Measurements from ENCODE around the gene CDKN2D.
A peak's percentile ranks its signal among the peaks of the same experiment; 100 is the strongest.

The CDKN2D gene

DNA sequence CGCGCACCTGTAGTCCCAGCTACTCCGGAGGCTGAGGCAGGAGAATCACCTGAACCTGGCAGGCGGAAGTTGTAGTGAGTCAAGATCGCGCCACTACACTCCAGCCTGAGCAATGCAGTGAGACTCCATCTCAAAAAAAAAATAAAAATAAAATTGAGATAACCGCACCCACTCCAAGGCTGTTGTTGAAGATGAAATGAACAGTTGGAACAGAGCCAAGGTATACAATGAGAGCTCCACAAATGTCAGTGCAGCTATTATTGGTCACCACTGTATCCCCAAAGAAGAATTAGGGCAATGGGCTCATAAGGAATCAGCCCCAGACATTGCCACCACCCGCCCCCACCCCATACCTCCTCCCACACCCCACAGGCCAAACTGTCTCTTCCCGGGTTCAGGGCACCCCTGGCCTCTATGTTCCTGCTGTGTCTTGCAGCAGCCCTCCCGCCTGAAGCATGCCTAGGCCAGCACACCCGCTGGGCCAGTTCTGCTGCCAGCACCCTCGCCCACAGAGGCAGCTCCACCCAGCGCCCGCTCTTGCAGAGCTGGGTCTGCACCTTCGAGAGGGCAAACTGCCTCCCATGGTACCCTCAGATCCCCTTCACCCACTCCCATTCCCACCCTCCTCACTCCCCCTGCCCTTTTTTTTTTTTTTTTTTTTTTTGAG lies 48.0 kb downstream of the CDKN2D start:
- no peak for DNase-seq (ENCODE audit: low spot score)

DNA sequence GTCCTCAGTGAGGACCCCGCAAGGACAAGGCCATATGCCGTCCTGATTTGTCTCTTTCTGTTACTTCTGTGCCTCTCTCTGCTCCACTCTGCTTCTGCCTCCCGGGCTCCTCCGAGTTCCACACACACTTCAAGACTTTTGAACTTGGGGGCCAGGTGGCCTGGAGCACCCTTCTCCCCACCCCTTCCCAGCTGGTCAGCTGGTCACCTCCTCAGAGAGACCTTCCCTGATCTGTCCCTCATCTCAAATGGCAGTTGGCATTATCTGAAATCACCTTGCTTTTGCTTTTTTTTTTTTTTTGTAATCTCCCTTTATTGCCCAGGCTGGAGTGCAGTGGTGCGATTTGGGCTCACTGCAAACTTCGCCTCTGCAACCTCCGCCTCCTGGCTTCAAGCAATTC lies 49.4 kb downstream of the CDKN2D start:
- no peak for DNase-seq (ENCODE audit: low spot score)

DNA sequence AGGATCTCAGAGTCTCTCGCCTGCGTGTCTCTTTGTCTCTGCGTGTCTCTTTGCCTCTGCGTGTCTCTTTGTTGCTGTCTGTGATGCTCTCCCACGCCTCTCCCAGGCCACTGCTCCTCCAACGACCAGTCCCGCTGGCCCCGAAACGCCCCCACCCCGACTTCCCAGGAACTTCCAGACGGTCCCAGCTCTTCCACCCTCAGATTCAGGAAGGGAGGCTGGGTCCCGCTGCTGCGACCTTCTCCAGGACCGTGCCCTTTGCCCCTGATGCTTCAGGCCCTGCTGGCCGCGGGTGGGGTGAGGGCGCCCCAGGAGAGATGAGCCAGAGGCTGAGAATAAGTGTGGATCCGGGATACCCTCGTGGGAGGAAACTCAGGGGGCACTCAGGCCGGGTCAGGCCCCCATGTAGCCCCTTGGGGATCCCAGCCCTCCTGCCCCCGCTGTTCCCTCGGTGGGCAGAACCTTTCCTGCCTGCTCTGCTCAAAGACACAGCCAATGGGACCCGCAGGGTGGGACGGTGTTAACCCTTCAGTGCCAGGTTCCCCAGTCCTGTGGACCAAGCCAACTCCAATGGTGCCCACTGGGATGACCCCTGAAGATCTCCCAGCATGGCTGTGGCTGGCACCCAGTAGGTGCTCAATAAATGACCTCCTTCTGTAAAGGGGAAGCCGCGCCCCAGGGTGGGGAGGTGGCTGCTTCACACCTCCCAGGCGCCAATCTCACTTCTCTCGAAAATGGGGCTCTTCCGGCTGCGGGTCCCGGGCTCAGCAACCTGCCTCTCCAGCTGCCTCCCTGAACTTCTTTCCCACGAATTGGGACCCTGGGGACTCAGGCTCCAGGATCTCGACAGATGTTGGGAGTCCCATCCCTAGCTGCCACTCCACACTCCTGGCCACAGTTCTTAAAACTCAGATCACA lies 50.1 kb downstream of the CDKN2D start:
- DNase-seq (ENCODE audit: low spot score): no peak

DNA sequence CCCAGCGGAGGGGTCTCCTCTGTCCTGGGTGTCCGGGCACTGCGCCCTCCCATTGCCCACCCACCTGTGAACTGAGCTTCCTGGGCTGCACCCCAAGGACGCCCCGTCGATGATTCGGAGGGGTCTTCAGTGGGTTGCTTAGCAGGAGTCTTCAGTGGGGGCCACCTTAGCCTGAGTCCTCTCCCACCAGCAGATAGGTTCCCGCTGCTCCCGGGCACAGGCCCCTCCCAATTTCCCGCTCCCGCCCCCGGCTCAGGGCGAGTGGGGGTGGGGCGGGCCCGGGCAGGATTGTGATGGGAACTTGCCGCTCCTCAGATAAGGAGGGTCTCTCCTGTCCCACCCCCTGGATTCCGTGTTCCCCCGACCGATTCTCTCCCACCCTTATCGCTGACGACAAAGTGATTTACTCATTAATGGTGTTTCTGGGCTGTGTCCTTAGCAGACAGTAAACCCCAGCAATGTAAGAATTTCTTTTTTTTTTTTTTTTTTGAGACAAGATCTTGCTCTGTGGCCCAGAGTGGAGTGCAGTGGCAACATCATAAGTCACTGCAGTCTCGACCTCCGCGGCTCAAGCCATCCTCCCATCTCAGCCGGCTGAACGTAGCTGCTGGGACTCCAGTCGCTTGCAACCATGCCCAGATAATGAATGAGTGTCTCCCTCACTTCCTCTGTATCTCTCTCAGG lies 50.9 kb downstream of the CDKN2D start:
- peak; percentile 80 for DNase-seq (ENCODE audit: low spot score)

DNA sequence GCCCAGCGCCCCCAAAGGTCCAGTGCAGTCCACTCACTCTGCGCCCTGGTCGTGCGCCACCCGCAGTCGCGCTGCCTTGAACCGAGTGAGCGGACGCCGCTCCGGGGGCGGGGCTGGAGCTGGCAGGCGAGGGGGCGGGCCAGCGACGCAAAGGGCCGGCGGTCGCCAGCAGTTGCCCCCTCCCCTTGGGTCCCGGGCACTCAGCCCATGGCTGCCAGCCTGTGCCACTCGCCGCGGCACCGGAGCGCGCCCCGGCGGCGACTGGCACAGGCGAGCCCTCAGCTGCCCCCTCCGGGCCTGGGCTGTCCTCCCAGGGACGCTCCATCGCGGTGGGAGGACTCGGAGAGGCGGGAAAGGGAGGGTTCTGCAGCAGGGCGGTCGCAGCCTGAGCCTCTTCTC lies 51.4 kb downstream of the CDKN2D start, which contains the start of gene S1PR5:
Gene S1PR5, minus strand, starts transcription at position 87 of the 399 bp plus-strand sequence. CDS start 2,436 bp downstream, outside the sequence.
- DNase-seq (ENCODE audit: low spot score): peak; percentile 96

DNA sequence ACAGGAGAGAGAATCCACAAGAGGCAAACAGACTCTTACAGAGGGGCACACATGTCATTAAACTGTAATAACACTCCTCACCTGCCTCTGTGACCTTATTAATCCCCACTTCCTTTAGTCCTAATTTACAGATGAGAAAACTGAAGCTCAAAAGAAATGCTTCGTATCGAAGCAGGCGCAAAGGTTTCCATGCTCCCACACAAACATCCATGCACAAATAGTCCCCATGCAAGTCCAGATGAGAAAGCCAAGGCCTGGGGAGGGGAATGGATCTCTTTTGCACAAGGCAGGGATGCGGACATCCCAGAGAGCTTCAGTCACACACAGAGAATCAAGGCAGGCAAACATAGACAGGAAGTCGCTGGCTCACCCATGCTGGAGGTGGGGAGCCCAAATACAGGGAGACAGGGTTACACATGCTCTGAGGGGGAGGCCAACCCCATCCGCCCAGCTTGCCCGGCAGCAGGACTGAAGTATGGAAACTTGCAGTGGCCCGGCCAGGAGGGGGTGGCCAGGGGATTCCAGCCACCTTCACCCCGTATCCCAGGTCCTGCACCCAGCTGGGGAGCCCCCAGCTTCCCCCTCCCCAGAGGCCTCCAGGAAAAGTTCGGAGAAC lies 52.0 kb downstream of the CDKN2D start:
- DNase-seq (ENCODE audit: low spot score): no peak
